GM18517 (cell line): ENCODE results near the gene SPR.

Source experiments
- ATAC-seq: cut with Tn5 transposase; IDR thresholded peaks from one replicate; pipeline ENCODE4 v1.9.1; 2021; ENCODE audit warnings: mild to moderate bottlenecking, moderate library complexity; ENCODE audit not compliant: unreplicated experiment

Gene SPR

GRCh38 chr2:72887032-72887739 is at the start of gene SPR:
Gene SPR, plus strand, starts transcription at chr2:72887408. Its CDS starts 25 bp downstream, at chr2:72887433.
- peak; percentile 79 for ATAC-seq

GRCh38 chr2:72840066-72840465 is 47.1 kb upstream of the SPR start:
- no peak for ATAC-seq

- no peak for ATAC-seq
Observed at GRCh38 chr2:72841462-72842125, 45.6 kb upstream of the SPR start.

- ATAC-seq = no peak
Observed at GRCh38 chr2:72843301-72843700, 43.9 kb upstream of the SPR start.

GRCh38 chr2:72846171-72847095 is 40.8 kb upstream of the SPR start:
- ATAC-seq = peak; percentile 98

GRCh38 chr2:72847534-72848315 is 39.5 kb upstream of the SPR start:
- ATAC-seq = no peak

GRCh38 chr2:72848436-72849137 is 38.6 kb upstream of the SPR start:
- no peak for ATAC-seq

GRCh38 chr2:72849138-72849462 is 38.1 kb upstream of the SPR start:
- no peak for ATAC-seq

GRCh38 chr2:72851333-72851732 is 35.9 kb upstream of the SPR start:
- no peak for ATAC-seq

GRCh38 chr2:72859831-72860262 is 27.4 kb upstream of the SPR start:
- ATAC-seq = peak; percentile 66

GRCh38 chr2:72862239-72862988 is 24.8 kb upstream of the SPR start:
- ATAC-seq = peak; percentile 73

- no peak for ATAC-seq
Observed at GRCh38 chr2:72863046-72863445, 24.2 kb upstream of the SPR start.

GRCh38 chr2:72864500-72864899 is 22.7 kb upstream of the SPR start:
- peak; percentile 63 for ATAC-seq

GRCh38 chr2:72871060-72871459 is 16.1 kb upstream of the SPR start:
- no peak for ATAC-seq

- ATAC-seq = no peak
Observed at GRCh38 chr2:72871880-72872279, 15.3 kb upstream of the SPR start.

- ATAC-seq = no peak
Observed at GRCh38 chr2:72883356-72883962, 3.7 kb upstream of the SPR start.

- no peak for ATAC-seq
Observed at GRCh38 chr2:72886505-72887031, 640 bp upstream of the SPR start.

- peak; percentile 40 for ATAC-seq
Observed at GRCh38 chr2:72887740-72888437, 681 bp downstream of the SPR start.
